Activated CD4-positive, alpha-beta T cell treated with anti-CD3 and anti-CD28 coated beads for 48 hours (primary cell): ENCODE measurements around the gene AMIGO3.
A peak's percentile ranks its signal among the peaks of the same experiment; 100 is the strongest.
"Not testable (repeated sequence)": the region's sequence is repeated elsewhere in the genome, so short reads cannot be mapped to it uniquely, and the experiment has no call there.

Experiments
- DNase-seq: peaks from one replicate; pipeline ENCODE4 v3.0.0-alpha.2; 2020

Gene AMIGO3

DNA sequence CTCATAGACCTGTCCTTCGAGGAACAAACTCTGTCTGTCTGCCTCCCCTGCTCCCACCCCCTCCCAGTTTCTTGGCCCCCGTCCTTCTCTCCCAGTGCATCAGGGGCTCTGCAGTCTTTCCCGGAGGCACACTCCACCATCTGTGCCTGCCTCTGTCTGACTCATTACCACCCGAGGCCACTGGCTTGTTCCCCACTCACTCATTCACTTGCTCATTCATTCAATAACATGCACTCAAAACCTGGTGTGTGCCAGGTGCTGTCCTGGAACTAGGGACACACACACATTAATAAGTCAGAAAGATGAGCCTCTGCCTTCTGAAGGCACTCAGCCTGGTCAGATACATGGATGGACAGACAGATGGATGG is 12.4 kb downstream of the AMIGO3 start:
- no peak for DNase-seq

DNA sequence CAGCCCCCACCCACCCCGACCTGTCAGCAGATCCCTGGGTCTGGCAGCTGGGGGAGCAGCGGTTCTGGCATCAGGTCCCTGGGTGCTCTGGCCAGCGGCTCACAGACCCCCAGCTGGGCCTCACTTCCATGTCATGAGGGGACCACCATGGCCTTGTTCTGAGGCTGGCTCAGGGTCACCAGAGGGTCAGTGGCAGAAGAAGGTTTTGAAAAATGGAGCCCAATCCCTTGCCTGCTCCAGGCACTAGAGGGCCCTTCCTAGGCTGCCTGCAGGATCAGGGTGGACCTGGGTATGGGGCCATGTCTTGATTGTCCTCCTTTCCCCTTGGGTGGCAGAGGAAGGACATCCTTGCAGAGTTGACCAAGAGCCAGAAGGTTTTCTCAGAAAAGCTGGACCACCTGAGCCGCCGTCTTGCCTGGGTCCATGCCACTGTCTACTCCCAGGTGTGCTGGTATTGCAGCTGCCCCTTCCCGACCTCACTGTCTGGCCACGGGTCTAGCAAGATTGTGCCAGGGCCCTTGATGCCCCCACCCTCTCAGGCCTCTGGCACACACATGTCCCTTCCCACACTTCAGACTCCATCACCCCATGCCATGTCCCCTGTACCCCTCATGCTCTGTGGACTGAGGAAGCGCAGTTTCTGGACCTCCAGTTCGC is 12.9 kb downstream of the AMIGO3 start:
- DNase-seq, result no peak

DNA sequence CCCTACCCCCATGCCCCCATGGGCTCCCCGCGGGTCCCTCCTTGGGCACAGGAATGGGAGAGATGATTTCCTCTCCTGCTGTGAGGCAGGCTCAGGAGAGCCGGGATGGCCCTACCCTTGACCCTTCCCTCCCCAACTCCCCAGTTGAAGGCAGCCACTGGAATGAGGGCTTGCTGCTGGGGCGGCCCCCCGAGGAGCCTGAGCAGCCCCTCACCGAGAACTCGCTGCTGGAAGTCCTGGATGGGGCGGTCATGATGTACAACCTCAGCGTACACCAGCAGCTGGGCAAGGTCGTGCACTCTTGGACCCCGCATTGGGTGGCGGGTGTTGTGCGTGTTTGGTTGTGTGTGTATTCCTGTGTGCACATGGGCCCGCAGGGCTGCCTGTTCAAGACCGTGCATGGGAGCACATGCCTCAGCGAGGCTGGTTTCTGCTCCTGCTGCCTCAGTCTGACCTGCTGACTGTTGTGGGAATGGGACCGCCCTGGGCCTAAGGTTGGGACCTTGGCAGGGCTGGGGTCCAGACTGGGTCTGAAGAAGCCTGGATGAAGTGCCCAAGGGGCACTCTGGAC is 14.0 kb downstream of the AMIGO3 start:
- DNase-seq, result no peak

DNA sequence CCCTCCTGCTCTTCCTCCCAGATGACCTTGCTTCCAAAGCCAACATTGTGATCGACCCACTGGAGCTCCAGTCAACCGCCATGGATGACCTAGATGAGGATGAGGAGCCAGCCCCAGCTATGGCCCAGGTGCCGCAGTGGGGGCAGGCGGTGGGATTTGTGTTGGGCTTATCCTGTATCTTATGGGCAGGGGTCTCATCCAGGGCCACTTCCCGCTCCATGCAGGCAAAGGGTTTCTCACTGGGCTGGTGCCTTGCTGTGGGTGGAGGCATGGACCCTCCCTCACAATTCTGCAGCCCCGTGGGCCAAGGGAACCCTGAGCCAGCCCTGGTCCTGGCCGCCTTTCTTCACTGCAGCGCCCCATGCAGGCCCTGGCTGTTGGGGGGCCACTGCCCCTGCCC is 14.9 kb downstream of the AMIGO3 start:
- DNase-seq, result no peak

DNA sequence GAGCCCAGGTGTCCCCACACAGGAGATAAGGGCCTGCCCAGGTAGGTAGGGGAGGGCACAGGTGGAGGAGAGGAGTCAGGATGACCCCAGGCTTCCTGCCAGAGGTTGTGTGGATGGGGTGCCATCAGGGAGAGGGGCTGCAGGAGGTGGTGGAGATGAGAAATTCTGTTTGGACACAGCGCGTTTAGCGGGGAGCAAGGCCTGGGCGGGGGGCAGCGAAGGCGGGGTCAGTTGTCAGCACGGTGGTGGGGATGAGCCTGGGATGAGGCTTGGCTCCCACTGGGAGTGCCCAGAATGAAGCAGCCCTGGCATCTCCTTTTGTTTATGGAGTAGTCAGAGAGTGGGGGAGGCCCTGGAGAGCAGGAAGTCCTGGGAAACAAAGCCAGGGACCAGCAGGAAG is 15.5 kb downstream of the AMIGO3 start:
- DNase-seq, result no peak

DNA sequence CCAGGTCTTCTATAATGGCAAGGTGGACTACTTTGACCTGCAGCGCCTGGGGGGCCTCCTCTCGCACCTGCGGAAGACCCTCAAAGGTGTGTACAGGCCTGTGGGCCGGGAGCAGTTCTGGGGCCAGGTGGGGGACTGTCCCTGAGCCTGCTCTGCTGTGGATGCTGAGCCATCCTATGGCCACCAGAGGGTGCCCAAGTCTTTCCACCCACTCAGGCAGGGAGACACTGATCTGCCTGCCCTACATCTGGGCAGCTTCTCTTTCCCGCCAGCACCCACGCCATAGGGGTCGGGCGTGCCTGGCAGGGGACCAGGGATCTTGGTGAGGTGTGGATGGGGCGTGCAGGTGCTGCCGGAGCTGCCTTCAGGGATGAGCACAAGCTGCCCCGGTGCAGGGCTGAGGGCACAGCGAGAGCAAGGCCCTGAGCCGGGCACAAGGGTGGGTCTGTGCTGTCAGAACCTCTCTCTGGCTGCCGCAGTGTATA is 16.0 kb downstream of the AMIGO3 start:
- peak; percentile 74 for DNase-seq

DNA sequence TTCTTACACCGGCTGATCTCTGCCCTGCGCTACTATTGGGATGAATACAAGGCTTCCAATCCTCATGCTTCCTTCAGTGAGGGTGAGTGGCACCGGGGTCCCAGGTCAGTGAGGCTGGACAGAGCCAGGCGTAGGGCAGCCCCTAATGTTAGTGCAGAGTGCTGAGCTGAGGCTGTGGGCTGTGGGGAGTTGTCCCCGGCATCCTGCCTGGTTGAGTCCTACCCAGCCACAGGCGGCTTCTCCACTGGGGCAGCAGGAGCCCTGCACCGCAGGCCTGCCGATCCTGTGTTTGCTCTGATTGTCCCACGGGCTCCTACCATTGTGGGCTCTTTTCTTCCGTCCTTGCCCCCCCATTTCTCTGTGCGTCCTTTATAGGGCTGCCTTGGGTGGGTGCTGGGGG is 16.8 kb downstream of the AMIGO3 start:
- DNase-seq, result no peak

DNA sequence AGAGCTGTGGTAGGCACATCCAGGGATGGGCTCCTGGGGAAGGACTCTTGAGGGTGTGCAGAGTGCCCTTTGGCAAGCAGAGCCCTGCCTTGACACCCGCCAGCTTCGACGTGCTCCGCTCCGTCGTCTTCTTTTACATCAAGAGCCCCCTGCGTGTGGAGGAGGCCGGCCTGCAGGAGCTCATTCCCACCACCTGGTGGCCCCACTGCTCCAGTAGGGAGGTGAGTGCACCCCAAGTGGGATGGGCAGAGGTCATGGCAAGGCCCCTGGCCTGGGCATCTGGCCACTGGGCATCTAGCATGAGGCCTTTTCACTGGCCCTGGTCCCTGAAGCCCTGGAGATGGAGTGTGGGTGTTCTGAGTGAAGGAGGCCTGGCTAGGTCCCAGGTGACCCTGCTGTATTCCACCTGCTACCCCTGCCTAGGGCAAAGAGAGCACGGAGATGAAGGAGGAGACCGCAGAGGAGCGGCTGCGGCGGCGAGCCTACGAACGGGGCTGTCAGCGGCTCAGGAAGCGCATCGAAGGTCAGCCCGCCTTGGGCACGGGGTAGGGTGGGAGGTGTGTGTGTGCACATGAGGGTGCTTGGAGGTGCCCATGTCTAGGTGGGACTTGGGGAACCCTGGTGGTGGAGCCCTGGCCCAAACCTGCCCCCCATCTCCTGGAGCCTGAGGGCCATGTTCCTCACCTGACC is 18.0 kb downstream of the AMIGO3 start:
- no peak for DNase-seq

DNA sequence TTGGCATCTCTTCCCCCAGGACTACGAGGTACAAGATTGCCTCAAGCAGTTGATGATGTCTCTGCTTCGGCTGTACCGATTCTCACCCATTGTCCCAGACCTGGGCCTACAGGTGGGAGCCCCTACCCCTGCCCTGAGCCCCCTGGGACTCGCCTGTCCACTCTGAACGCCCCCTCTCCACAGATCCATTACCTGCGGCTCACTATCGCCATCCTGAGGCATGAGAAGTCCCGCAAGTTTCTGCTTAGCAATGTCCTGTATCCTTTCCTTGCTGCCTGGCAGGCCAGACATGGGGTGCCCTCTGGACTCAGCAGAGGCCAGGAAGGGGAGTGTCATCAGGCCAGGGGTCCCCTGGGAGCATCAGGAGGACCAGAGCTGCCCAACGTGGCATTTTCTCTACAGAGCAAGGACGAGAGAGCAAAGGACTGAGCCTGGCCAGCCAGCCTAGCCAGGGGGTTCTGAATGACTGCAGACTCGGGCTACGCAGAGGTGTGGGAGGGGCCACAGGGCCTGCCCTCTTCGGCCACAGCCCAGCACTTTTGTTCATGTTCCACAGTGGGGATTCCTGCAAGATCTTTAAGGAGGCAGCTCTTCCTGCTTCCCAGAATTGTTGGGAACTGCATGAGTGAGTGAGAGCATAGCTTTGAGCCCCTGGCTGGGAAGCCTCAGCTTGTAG is 18.9 kb downstream of the AMIGO3 start:
- DNase-seq, result no peak

DNA sequence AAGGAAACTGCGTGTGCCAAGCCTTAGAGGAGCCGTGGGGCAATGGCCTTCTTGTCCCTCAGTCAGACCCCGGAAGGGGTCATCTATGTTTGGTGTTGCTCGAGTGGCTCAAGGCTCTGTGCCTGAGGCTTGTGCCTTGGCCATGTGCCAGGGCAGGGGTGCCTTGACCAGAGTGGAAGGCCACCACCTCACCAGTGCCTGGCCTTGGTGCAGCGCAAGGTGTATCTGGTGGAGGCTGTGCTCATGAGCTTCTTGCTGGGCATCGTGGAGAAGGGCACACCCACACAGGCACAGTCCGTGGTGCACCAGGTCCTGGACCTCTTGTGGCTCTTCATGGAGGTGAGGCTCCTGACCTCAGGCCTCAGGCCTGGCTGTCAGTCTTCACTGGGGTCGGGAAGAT is 19.5 kb downstream of the AMIGO3 start:
- no peak for DNase-seq

DNA sequence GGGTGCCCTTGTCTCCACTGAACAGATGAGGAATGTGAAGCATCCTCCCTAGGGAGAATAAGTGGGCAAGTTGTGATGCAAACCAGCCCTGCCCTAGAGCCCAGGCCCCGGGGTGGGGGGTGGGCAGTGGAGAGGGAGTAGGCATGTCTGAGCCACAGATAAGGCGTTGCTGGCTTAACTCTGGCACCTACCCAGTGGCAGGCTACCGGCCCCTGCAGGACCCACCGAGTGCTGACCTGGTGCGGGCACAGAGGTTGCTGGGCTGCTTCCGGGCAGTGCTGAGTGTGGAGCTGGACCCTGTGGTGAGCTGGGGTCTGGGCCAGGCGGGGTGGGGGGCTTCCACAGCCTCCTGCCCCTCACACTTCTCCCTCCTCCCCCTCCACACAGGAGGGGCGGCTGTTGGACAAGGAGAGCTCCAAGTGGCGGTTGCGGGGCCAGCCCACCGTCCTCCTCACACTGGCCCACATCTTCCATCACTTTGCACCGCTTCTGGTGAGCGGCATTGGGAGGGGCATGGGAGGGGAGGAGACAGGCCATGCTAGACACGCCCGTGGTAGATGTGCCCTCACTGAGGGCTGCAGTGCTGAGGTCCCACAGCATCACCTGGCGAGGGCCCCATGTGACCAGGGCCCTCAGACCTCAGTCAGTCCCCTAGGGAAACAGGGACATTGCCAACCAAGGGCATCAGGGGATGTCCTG is 20.1 kb downstream of the AMIGO3 start:
- no peak for DNase-seq

DNA sequence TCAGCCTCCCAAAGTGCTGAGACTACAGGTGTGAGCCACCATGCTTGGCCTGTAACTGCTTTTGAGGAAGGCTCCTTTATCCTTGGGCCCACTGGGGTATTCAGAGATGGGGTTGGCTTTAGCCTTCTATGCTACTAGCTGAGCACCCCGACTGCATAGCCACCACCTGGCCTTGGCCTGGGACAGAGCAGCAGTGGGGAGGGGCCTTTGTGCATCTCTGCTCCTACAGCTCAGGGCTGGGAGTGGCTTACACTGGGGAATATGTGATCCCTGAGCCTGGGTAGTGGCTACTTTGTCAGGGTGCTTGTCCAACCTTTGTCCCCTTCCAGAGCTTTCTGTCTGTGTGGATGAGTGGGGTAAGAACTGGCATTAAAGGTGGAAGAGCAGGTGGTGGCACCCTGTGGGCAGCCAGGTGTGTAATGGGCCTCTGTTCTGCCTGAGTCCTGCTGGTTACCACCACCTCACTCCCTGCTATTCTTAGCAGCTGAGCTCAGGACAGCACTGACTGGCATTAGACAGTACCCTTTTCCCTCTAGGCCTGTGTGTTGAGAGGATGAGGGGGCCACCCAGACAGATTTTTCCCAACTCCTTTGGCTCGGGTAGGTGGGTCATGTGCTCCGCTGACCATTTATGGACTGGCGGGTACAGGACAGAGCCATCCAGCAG is 24.0 kb downstream of the AMIGO3 start:
- DNase-seq, result not testable (repeated sequence)

DNA sequence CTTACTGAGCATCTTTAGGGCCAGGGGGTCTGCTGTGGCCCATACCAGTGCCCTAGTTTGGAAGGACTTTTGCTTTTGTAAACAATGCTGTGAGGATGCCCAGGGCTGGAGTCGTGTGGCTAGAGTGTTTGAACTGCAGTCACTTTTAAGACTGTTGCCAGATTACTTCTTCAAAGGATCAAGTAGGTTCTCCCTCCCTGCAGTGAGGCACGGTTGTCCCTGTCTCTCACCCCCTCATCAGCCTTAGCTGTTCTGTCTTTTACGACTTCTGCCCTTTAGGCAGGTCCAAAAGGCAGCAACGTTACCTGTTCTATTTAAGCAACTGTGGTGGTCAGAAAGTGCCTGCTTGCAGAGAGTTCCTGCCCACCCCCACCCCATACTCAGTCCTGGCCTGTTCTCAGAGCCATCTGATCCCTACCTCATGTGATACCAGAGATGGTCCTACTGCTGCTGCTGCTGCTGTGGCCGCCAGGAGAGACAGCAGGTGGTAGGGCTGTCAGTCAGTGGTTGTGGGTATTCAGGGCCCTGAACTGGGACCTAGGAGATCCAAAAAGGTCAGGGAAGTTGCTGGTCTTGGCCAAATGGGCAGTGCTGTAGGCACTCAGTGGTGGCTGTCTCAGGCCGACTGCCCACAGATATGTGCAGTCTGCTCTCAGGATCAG is 24.9 kb downstream of the AMIGO3 start:
- DNase-seq, result not testable (repeated sequence)

DNA sequence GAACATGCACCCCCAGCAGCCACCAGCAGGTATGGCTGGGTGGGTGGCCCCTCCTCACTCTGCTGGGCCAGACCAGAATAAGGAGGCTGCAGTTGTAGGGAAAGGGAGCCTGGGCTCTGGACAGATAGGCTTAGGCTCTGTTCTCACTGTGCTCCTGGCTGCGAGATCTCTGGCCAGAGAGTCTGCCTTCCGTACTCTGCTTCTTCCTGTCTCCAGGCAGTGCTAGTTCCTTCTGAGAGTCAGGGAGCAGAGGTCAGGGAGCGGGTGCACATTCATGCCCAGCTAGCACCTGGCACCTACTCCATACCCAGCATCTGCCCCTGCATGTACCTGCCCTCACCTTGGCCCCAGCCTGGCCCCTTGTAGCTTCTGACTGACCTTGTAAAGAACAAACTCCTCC is 28.0 kb downstream of the AMIGO3 start:
- DNase-seq, result not testable (repeated sequence)

DNA sequence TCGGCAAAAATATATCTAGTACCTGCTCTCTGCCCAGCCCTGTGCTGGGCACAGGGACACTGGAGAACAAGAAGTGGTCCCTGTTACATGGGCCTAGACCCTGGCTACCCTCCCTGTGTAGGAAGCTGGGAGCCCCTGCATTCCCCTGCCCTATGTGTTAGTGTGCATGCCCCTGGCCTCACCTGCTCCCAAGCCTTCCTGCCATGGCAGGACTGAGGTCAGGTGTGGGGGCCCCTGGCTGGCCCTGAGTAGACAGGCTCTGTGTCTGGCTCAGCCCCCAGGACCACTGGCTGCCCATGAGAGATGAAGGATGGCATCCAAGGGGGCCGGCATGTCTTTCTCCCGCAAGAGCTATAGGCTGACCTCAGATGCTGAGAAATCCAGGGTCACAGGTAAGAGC is 28.6 kb downstream of the AMIGO3 start:
- DNase-seq, result not testable (repeated sequence)

DNA sequence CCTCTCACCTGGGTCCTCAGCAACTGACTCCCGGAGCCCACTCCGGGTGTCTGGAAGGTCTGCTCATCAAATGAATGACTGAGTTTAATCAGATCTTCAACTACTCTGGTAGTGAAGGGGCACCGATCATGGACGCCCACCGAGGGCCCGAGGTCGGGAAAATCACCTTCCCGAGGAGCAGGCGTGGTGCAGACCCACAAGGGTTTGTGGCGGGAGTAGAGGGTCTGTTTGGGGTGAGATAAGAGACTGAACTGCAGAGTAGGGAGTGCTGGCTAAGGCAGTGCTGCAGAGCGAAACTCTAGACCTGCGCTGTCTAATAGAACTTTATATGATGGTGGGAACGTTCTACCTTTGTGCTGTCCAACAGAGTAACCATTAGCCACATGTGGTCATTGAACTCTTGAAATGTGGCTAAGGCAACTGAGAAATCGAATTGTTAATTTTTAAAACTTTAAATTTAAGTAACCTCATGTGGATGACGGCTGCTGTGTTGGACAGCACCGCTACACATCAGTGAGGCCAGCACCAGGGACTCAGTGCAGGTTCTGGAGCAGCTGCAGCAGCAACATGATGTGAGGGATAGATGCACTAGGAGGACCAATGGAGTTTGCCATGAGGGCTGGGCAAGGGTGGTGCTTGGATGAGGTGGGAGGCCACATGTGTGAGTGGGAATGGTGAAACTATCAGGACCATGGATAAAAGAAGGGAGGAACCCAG is 29.4 kb downstream of the AMIGO3 start:
- not testable (repeated sequence) for DNase-seq

DNA sequence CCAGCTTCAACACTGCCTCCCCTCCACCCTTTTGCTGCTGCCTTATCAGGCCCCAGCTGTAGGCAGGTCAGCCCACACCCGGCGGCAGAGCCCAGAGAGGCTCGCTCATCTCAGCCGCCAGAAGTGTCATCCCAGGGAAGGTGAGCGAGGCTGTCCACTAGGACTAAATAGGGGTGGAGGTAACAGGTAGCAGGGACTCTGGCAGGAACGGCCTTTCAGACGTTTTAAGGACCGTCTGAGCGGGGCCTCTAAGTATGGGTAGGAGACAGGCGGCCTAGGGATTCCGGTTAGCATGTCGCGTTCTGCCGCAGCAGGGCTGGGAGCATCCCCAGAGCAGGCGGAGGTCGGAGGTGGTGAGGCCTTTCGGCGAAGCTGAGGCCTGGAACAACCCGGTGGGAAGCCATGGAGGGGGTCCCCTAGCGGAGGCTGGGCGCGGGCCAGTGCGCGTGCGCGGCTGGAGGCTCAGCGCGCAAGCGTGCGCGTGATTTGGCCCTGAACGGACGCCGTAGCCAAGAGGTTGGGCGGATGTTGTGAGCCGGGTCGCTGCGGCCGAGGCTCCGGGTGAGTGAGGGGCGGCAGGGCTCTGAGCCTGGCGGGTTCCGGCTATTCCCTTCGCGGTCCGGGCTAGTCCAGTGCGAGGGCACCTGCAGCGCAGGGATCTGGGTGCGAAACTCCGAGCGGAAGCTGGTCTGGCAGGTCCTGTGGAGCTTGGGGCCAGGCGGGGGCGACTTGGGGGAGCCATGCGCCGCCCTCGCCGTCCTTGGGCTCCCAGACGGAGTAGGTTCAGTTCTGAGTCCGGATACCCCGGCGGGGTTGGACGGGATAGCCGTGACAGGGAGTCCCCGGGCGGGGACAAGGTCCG is 30.2 kb downstream of the AMIGO3 start, which contains the start of the genes MST1 and RNF123:
TSS of gene MST1 (minus strand) at position 429 of the 862 bp plus-strand sequence. CDS start 783 bp downstream, outside the sequence.
TSS of gene RNF123 (plus strand) at position 512 of the 862 bp plus-strand sequence. CDS start 1,609 bp downstream, outside the sequence.
- peak; percentile 95 for DNase-seq

DNA sequence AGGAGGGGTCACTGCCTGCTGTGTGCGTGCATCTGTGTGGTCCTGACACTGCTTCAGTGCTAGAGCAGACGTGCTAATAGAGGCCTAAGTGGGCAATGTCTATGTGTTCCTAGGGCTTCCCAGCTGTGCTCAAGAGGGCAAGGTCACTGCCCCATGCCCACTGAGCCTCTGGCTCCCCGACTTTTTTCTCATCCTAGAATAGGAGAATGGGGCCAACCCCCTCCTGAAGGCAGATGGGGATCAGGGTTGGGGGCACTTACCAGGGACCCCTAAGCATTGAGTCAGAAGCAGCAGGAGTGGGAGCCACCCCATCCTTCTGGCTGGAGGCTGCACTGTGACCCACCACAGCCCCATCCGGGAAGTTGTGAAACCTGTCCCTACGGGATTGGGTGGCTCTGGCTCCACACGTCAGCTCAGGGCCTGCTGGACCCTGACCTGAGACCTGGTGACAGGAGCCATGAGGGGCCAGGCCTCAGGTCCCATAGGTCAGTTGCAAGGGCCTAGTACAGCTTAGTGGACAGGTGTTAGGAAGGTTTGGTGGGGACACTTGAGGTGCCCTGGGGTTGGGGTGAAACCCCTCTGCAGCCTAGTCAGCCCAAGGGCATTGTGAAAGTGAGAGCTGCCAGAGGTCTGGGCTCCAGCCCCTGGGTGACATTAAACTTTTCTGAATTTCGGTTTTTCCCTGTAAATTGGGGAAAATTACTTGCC is 31.0 kb downstream of the AMIGO3 start:
- not testable (repeated sequence) for DNase-seq

DNA sequence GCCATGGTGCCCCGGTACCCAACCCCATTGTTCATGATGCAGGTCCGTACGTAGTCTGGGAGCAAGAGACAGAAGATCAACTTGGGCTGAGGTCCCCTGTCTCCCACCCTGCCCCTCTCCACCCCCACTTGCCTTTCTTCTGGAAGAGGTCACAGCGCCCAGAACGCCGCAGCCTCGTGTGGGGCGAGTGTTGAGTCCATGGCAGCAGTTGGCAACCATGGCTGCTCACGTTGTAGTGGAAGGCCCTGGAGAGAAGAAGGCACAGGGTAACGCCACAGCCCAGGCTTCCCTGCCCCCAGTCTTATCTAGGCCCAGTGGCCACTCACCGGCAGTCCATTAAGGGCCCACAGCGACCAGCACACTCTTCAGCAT is 32.1 kb downstream of the AMIGO3 start:
- not testable (repeated sequence) for DNase-seq
